ENCODE data around the gene USP7.
A peak's percentile ranks its signal among the peaks of the same experiment; 100 is the strongest.

USP7 gene

DNA sequence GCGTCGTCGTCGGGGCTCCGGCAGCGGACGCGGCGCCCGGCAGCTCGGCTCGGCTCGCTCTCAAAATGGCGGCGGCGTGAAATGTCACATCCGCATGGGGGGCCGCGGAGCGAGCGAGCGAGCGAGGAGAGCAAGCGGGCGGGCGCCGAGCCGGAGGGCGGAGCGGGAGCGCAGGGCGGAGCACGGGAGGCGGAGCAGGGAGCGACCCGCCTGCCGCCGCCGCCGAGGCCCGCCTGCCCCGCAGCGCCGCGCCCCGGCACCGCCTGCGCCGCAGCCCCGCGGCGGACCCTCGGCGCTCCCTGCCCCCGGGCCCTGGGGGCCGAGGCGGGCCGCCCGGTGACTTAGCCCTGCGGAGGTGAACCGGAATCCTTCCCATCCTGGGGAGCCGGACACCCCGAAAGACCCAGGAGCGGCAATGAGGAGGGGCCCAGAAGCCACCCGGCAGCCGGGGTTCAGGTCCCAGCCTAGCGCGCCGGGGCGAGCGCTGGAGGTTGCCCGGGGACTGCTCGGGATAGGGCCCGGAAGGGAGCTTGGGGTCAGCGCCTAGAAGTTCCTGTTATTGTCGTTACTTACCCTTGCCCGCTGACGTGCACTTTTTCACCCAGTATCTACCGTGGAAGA is at the start of gene USP7:
Gene USP7 (minus strand): TSS at position 86 of the 621 bp plus-strand sequence. CDS start 621 bp downstream, outside the sequence.
- H3K36me3 Mint-ChIP-seq (ENCODE audit: low read depth): no peaks in the 10 kb centered on the region
- H3K27ac Mint-ChIP-seq: peak within 1 kb of the TSS; percentile 55 to 90 (median 76)
- no peaks in the 10 kb centered on the region for H3K9me3 Mint-ChIP-seq
- H3K4me1 Mint-ChIP-seq: peaks cover 42% of the 10 kb centered on the region
- H3K4me3 Mint-ChIP-seq: peak within 1 kb of the TSS; percentile 90 to 98 (median 91)
- peaks cover 3% of the 10 kb centered on the region for H3K27me3 Mint-ChIP-seq (ENCODE audit: low read depth)
- TF ChIP-seq, protein P1, sequence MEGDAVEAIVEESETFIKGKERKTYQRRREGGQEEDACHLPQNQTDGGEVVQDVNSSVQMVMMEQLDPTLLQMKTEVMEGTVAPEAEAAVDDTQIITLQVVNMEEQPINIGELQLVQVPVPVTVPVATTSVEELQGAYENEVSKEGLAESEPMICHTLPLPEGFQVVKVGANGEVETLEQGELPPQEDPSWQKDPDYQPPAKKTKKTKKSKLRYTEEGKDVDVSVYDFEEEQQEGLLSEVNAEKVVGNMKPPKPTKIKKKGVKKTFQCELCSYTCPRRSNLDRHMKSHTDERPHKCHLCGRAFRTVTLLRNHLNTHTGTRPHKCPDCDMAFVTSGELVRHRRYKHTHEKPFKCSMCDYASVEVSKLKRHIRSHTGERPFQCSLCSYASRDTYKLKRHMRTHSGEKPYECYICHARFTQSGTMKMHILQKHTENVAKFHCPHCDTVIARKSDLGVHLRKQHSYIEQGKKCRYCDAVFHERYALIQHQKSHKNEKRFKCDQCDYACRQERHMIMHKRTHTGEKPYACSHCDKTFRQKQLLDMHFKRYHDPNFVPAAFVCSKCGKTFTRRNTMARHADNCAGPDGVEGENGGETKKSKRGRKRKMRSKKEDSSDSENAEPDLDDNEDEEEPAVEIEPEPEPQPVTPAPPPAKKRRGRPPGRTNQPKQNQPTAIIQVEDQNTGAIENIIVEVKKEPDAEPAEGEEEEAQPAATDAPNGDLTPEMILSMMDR (IDR thresholded peaks at IDR 0.05; ENCODE audit: unreplicated experiment in 3 of 3): no peak

DNA sequence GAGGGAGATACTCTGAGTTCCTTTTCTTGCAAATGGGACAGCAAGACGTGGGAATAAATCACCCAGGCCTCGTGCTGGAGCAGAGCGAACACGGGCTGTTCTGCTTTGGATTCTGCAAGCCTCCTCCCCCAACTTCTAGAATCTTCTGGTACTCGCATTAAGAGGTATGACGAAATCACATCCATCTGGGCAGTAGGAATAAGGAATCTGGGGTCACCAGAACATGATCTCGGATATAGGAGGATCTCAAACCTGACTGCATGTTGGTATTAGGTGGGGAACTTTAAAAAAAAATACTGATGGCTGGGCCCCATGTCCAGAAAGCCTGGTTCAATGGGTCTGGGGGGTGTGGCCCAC is 49.8 kb upstream of the USP7 start:
- no peak overlapping the region for H3K4me3 Mint-ChIP-seq
- H3K27me3 Mint-ChIP-seq (ENCODE audit: low read depth): peaks cover 14% of the 10 kb centered on the region
- peaks cover 6% of the 10 kb centered on the region for H3K9me3 Mint-ChIP-seq
- TF ChIP-seq, protein P1 (IDR thresholded peaks at IDR 0.05; ENCODE audit: unreplicated experiment in 3 of 3): no peak
- no peaks in the 10 kb centered on the region for H3K4me1 Mint-ChIP-seq
- no peaks in the 10 kb centered on the region for H3K36me3 Mint-ChIP-seq (ENCODE audit: low read depth)
- no peak overlapping the region for H3K27ac Mint-ChIP-seq

DNA sequence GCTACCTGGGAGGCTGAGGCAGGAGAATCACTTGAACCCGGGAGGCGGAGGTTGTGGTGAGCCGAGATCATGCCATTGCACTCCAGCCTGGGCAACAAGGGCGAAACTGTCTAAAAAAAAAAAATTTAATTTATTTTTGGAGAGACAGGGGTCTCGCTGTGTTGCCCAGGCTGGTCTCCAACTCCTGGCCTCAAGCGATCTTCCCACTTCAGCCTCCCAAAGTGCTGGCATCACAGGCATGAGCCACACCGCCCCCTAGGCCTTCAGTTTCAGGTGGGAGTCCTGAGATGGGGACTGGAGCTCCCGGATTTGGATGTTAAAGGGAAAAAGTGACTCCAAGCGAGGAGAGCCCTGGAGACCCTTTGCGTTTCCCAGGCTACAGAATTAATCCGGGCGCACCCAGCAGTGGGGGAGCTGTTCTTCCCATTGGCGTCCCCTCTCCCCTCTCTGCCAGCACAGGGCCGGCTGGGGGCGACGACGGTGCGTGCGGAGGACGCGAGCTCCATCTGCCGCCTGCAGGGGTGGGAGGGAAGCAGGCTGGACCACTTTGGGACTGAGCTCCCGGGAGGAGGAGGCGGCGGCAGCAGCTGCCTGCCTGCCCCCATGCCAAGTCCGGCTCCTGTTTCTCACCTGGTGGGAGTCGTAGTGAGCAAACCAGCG is 49.3 kb upstream of the USP7 start:
- Mint-ChIP-seq H3K4me3 (no peak overlapping the region), H3K27ac (no peak overlapping the region), H3K4me1 (no peaks in the 10 kb centered on the region), H3K36me3 (ENCODE audit: low read depth) (no peaks in the 10 kb centered on the region), H3K27me3 (ENCODE audit: low read depth) (peaks cover 14% of the 10 kb centered on the region), H3K9me3 (peaks cover 6% of the 10 kb centered on the region)
- TF ChIP-seq, protein P1 (IDR thresholded peaks at IDR 0.05; ENCODE audit: unreplicated experiment in 3 of 3): peak in 1 of 3 experiments; percentile 23

DNA sequence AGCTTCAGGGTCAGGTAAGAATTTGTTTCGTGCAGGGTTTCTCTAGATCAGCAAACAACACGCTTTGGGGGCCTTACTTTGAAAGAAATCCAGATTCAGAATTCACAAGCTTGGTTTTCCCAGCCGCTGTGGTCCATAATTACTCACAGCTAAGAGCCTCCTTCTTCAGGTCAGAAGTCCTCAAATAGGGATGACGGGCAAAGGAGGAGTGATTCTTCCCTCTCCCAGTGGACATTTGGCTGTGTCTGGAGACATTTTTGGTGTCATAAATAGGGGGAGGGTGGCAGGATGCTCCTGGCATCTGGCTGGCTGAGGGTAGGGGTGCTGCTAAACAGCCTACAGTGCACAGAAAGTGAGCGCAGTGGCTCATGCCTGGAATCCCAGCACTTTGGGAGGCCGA is 48.6 kb upstream of the USP7 start:
- TF ChIP-seq, protein P1 (IDR thresholded peaks at IDR 0.05; ENCODE audit: unreplicated experiment in 3 of 3): no peak
- no peaks in the 10 kb centered on the region for H3K36me3 Mint-ChIP-seq (ENCODE audit: low read depth)
- peaks cover 14% of the 10 kb centered on the region for H3K27me3 Mint-ChIP-seq (ENCODE audit: low read depth)
- no peak overlapping the region for H3K4me3 Mint-ChIP-seq
- peaks cover 3% of the 10 kb centered on the region for H3K4me1 Mint-ChIP-seq
- no peak overlapping the region for H3K27ac Mint-ChIP-seq
- H3K9me3 Mint-ChIP-seq: peaks cover 6% of the 10 kb centered on the region

DNA sequence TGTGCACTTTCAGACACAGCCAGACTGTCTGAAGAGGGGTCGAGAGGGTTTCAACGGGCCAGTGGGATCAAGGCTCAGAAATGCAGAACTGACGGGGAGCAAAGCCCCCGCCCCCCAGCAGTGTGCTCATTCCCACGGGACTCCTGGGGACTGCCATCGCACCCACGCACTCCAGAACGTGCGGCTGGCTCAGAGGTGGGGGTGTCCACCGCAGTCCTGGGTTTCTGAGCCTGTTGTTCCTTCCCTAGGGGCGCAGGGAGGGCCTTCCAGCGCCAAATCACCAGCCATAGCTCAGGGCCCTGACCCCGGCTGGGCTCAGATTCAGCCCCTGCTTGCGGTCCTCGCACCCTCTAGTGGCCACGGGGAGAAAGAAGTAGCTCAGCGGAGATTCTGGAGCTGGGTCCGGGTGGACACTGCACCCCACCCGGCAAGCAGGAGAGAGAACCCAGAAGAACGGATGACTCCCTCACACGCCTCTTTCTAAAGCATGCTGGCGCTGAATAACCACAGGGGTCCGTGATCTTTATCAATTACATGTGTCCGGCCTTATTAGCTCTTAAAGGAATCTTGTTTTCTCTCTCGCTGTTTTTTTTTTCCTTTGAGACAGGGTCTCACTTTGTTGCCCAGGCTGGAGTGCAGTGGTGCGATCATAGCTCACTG is 45.0 kb upstream of the USP7 start:
- peaks cover 6% of the 10 kb centered on the region for H3K27me3 Mint-ChIP-seq (ENCODE audit: low read depth)
- TF ChIP-seq, protein P1 (IDR thresholded peaks at IDR 0.05; ENCODE audit: unreplicated experiment in 3 of 3): peak; percentile 78 to 86 (median 78)
- no peaks in the 10 kb centered on the region for H3K36me3 Mint-ChIP-seq (ENCODE audit: low read depth)
- peak overlapping the region in 2 of 3 experiments; percentile 12 to 55 for H3K4me3 Mint-ChIP-seq
- no peak overlapping the region for H3K27ac Mint-ChIP-seq
- H3K9me3 Mint-ChIP-seq: no peaks in the 10 kb centered on the region
- peaks cover 7% of the 10 kb centered on the region for H3K4me1 Mint-ChIP-seq
